Stomach (tissue), 4 donors: ENCODE data around the gene CZIB.

Experiments
- EP300 ChIP-seq: sonication (generic); formaldehyde crosslinking; IDR thresholded peaks from one replicate; pipeline ENCODE4 v1.6.1; 2017; ENCODE audit warnings: antibody characterized with exemption
- POLR2A ChIP-seq, 4 donors: fragments of 450-650 bp; IDR thresholded peaks; one replicate each; pipeline ENCODE4 v1.6.1; 2016; ENCODE audit warnings: antibody characterized with exemption in 4 of 4, control low read depth in 2 of 4, mild to moderate bottlenecking in 1 of 4, moderate library complexity in 1 of 4
- POLR2AphosphoS5 ChIP-seq, 3 donors: sonication (generic); formaldehyde crosslinking; IDR thresholded peaks; one replicate each; pipeline ENCODE4 v1.6.1; 2016; ENCODE audit warnings: antibody characterized with exemption in 3 of 3
- TF ChIP-seq, protein P1 (sequence below), 7 experiments: fragments of 450-650 bp in 4 of 7; fragments of 200-600 bp in 3 of 7; sonication (generic) in 3 of 7; IDR thresholded peaks; one replicate each; pipeline ENCODE4 v1.5.1; 2016 to 2019; ENCODE audit warnings: antibody characterized with exemption in 7 of 7, control low read depth in 2 of 7, mild to moderate bottlenecking in 1 of 7

GRCh38 chr1:53238197-53239155, 18.0 kb upstream of the CZIB start, which contains the start of gene MAGOH:
- peak; percentile 93 to 99 (median 98) for TF ChIP-seq POLR2AphosphoS5 (IDR thresholded peaks at IDR 0.05)
- TF ChIP-seq, protein P1, sequence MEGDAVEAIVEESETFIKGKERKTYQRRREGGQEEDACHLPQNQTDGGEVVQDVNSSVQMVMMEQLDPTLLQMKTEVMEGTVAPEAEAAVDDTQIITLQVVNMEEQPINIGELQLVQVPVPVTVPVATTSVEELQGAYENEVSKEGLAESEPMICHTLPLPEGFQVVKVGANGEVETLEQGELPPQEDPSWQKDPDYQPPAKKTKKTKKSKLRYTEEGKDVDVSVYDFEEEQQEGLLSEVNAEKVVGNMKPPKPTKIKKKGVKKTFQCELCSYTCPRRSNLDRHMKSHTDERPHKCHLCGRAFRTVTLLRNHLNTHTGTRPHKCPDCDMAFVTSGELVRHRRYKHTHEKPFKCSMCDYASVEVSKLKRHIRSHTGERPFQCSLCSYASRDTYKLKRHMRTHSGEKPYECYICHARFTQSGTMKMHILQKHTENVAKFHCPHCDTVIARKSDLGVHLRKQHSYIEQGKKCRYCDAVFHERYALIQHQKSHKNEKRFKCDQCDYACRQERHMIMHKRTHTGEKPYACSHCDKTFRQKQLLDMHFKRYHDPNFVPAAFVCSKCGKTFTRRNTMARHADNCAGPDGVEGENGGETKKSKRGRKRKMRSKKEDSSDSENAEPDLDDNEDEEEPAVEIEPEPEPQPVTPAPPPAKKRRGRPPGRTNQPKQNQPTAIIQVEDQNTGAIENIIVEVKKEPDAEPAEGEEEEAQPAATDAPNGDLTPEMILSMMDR (IDR thresholded peaks at IDR 0.05) = no peak
- TF ChIP-seq POLR2A (IDR thresholded peaks at IDR 0.05) = peak in 2 of 4 donors; percentile 37 to 63
- TF ChIP-seq EP300 = peak; percentile 2
